NCI-H226 (cell line): Measurements from ENCODE around the gene S100A12.

Source experiments
- DNase-seq: peaks from one replicate; pipeline ENCODE4 v3.0.0-alpha.2; 2015

Gene S100A12

GRCh38 chr1:153365696-153366095 lies 9.7 kb downstream of the S100A12 start:
- DNase-seq, result no peak

- DNase-seq, result no peak
These were observed 10.4 kb downstream of the S100A12 start for GRCh38 chr1:153364766-153365666.

GRCh38 chr1:153364156-153364555 lies 11.3 kb downstream of the S100A12 start:
- DNase-seq, result no peak

- no peak for DNase-seq
These were observed 11.8 kb downstream of the S100A12 start for GRCh38 chr1:153363641-153364040.

GRCh38 chr1:153362187-153362775 lies 13.1 kb downstream of the S100A12 start:
- DNase-seq, result no peak

GRCh38 chr1:153361480-153362109 lies 13.8 kb downstream of the S100A12 start:
- DNase-seq, result no peak

- no peak for DNase-seq
These were observed 14.6 kb downstream of the S100A12 start for GRCh38 chr1:153360592-153361479.

- DNase-seq, result no peak
These were observed 15.2 kb downstream of the S100A12 start for GRCh38 chr1:153360190-153360589.

- DNase-seq, result no peak
These were observed 16.2 kb downstream of the S100A12 start for GRCh38 chr1:153359241-153359640.

GRCh38 chr1:153358691-153358975 lies 16.8 kb downstream of the S100A12 start:
- no peak for DNase-seq

- DNase-seq, result no peak
These were observed 17.3 kb downstream of the S100A12 start, which contains the start of gene S100A9 for GRCh38 chr1:153357853-153358690. Gene S100A9, plus strand, starts transcription at chr1:153357854. Its CDS starts 430 bp downstream, at chr1:153358284.

- DNase-seq, result no peak
These were observed 18.2 kb downstream of the S100A12 start for GRCh38 chr1:153357076-153357852.

- DNase-seq, result no peak
These were observed 18.9 kb downstream of the S100A12 start for GRCh38 chr1:153356392-153357075.

GRCh38 chr1:153355445-153356071 lies 19.9 kb downstream of the S100A12 start:
- DNase-seq, result peak; percentile 42

- DNase-seq, result no peak
These were observed 20.8 kb downstream of the S100A12 start for GRCh38 chr1:153354515-153355193.

- DNase-seq, result no peak
These were observed 22.0 kb downstream of the S100A12 start for GRCh38 chr1:153353226-153353947.

GRCh38 chr1:153352523-153352922 lies 22.9 kb downstream of the S100A12 start:
- peak; percentile 29 for DNase-seq

GRCh38 chr1:153350321-153350957 lies 25.0 kb downstream of the S100A12 start:
- no peak for DNase-seq
